AG04450 (cell line): ENCODE measurements around the gene MYO5A. TPM values are rescaled to one million over a fixed set of nuclear protein-coding genes. Genes with fewer than 3 reads are reported as not detected.
"Not testable (repeated sequence)": the region's sequence is repeated elsewhere in the genome, so short reads cannot be mapped to it uniquely, and the experiment has no call there.

ENCODE experiments used
- CTCF ChIA-PET: fragments of 300-600, 350-600 bp; formaldehyde crosslinking; extraction: SDS; loops from one replicate; lab custom pipeline; 2022; ENCODE audit warnings: antibody characterized with exemption, inconsistent platforms; lab: Charles Lee
- POLR2A ChIA-PET: fragments of 350-600 bp; formaldehyde crosslinking; extraction: SDS; loops from one replicate; lab custom pipeline; 2021; ENCODE audit warnings: antibody characterized with exemption, inconsistent platforms; lab: Yijun Ruan, JAX
- DNase-seq: peaks from one replicate; pipeline ENCODE4 v3.0.0-alpha.2; 2011; ENCODE audit warnings: low read depth, low spot score
- H3K27ac ChIP-seq: one replicate; pipeline ENCODE4 v1.5.1; 2012; ENCODE audit warnings: low read depth, low read length, control low read depth
- H3K27me3 ChIP-seq: one replicate; pipeline ENCODE4 v1.6.0; 2012; ENCODE audit warnings: low read length; ENCODE audit not compliant: control insufficient read depth, insufficient read depth
- H3K4me3 ChIP-seq: 2 replicates; pipeline ENCODE4 v1.5.1; 2011; ENCODE audit warnings: mild to moderate bottlenecking, low read depth, low read length, control low read depth
- H3K9me3 ChIP-seq: 2 replicates; pipeline ENCODE4 v1.5.1; 2012; ENCODE audit warnings: low read length; ENCODE audit not compliant: control insufficient read depth, insufficient read depth
- CTCF ChIP-seq: IDR thresholded peaks from 2 replicates; pipeline ENCODE4 v1.5.1; 2011; ENCODE audit warnings: low read depth, low read length, control low read depth, inconsistent platforms
- polyA plus RNA-seq: library from polyadenylated mRNA; depleted of rRNA; stranded (reverse); fragments of >200 nt; gene quantifications from 2 replicates; pipeline ENCODE4 v1.2.3, GENCODE V29; 2011

The MYO5A gene
- polyA plus RNA-seq, 1 experiment: 37.2 TPM

GRCh38 chr15:52556524-52557273 is 28.0 kb upstream of the MYO5A start:
- ChIA-PET CTCF (no interaction called here), POLR2A (no interaction called here)
- no peak for DNase-seq
- no peaks in the 10 kb centered on the region for H3K27me3 ChIP-seq
- no peak overlapping the region for H3K27ac ChIP-seq
- H3K9me3 ChIP-seq: no peaks in the 10 kb centered on the region
- no peak overlapping the region for H3K4me3 ChIP-seq
- no peak for TF ChIP-seq CTCF

- DNase-seq: no peak
- ChIA-PET CTCF (interaction anchor here (0.7 kb wide), 1 partner anchor 9 kb away, joined by 5 read pairs; no protein-coding TSS in a partner anchor), POLR2A (no interaction called here)
- Histone ChIP-seq H3K27ac (no peak overlapping the region), H3K9me3 (no peaks in the 10 kb centered on the region), H3K4me3 (no peak overlapping the region), H3K27me3 (no peaks in the 10 kb centered on the region)
- TF ChIP-seq CTCF: no peak
Observed at GRCh38 chr15:52552303-52552702, 23.6 kb upstream of the MYO5A start.

- Histone ChIP-seq H3K27me3 (no peaks in the 10 kb centered on the region), H3K4me3 (no peak overlapping the region), H3K9me3 (no peaks in the 10 kb centered on the region), H3K27ac (no peak overlapping the region)
- TF ChIP-seq CTCF: no peak
- DNase-seq: no peak
- CTCF ChIA-PET: no interaction called here
- POLR2A ChIA-PET: no interaction called here
Observed at GRCh38 chr15:52551762-52552161, 23.1 kb upstream of the MYO5A start.

- DNase-seq, POLR2A ChIA-PET, CTCF ChIA-PET, H3K27ac ChIP-seq, H3K9me3 ChIP-seq, H3K4me3 ChIP-seq, H3K27me3 ChIP-seq: not testable (repeated sequence)
Observed at GRCh38 chr15:52551186-52551585, 22.5 kb upstream of the MYO5A start.

GRCh38 chr15:52546031-52546751 is 17.5 kb upstream of the MYO5A start:
- CTCF ChIA-PET: interaction anchor here (0.7 kb wide), 1 partner anchor 80 kb away, joined by 9 read pairs; no protein-coding TSS in a partner anchor

More at GRCh38 chr15:52546031-52546751, 17.5 kb upstream of the MYO5A start:
- Histone ChIP-seq H3K27me3 (no peaks in the 10 kb centered on the region), H3K4me3 (no peak overlapping the region), H3K9me3 (peaks cover 8% of the 10 kb centered on the region), H3K27ac (no peak overlapping the region)
- DNase-seq: no peak
- no peak for TF ChIP-seq CTCF
- POLR2A ChIA-PET: interaction anchor here (0.6 kb wide), 1 partner anchor 29 kb away, joined by 3 read pairs; no protein-coding TSS in a partner anchor
